Dendritic cell treated with granulocyte-macrophage colony-stimulating factor and Interleukin-4, amounts not matched to agents 40 ng/mL and 50 ng/mL, for 4 days (primary cell): ENCODE measurements around the gene ANKHD1.
"Not testable (repeated sequence)": the region's sequence is repeated elsewhere in the genome, so short reads cannot be mapped to it uniquely, and the experiment has no call there.

Source experiments
- H3K27ac Mint-ChIP-seq: one replicate; pipeline ENCODE4 v1.8.0; 2022; ENCODE audit warnings: mild to moderate bottlenecking, mixed read lengths
- H3K27me3 Mint-ChIP-seq: one replicate; pipeline ENCODE4 v1.8.0; 2022; ENCODE audit warnings: mild to moderate bottlenecking, mixed read lengths
- H3K36me3 Mint-ChIP-seq: one replicate; pipeline ENCODE4 v1.8.0; 2022; ENCODE audit warnings: low read depth, mixed read lengths
- H3K4me1 Mint-ChIP-seq: one replicate; pipeline ENCODE4 v1.8.0; 2022; ENCODE audit warnings: low read depth, mixed read lengths
- H3K4me3 Mint-ChIP-seq: one replicate; pipeline ENCODE4 v1.8.0; 2022; ENCODE audit warnings: mild to moderate bottlenecking, moderate library complexity, mixed read lengths
- H3K9me3 Mint-ChIP-seq: one replicate; pipeline ENCODE4 v1.8.0; 2022; ENCODE audit warnings: mixed read lengths
- intact Hi-C: fragments of 100-400 bp; cut with micrococcal nuclease; formaldehyde crosslinking; loops from one replicate; pipeline ENCODE4 v1.15.0; 2022

ANKHD1 gene

GRCh38 chr5:140570488-140570887, 168.9 kb downstream of the ANKHD1 start:
- Mint-ChIP-seq H3K4me3 (no peak overlapping the region), H3K9me3 (no peaks in the 10 kb centered on the region), H3K36me3 (peaks cover 47% of the 10 kb centered on the region), H3K4me1 (peaks cover 65% of the 10 kb centered on the region), H3K27ac (peak overlapping the region; percentile 84), H3K27me3 (no peaks in the 10 kb centered on the region)
- intact Hi-C loops: no loop called here

- H3K27ac Mint-ChIP-seq: peak overlapping the region; percentile 28
- H3K36me3 Mint-ChIP-seq: peaks cover 42% of the 10 kb centered on the region
- H3K9me3 Mint-ChIP-seq: no peaks in the 10 kb centered on the region
- peaks cover 65% of the 10 kb centered on the region for H3K4me1 Mint-ChIP-seq
- no peak overlapping the region for H3K4me3 Mint-ChIP-seq
- no peaks in the 10 kb centered on the region for H3K27me3 Mint-ChIP-seq
- intact Hi-C loops: no loop called here
Measured at GRCh38 chr5:140571105-140571504, 169.5 kb downstream of the ANKHD1 start.

GRCh38 chr5:140573683-140574082, 172.1 kb downstream of the ANKHD1 start:
- no peaks in the 10 kb centered on the region for H3K27me3 Mint-ChIP-seq
- no peaks in the 10 kb centered on the region for H3K9me3 Mint-ChIP-seq
- peaks cover 16% of the 10 kb centered on the region for H3K36me3 Mint-ChIP-seq
- no peak overlapping the region for H3K4me3 Mint-ChIP-seq
- peak overlapping the region; percentile 37 for H3K27ac Mint-ChIP-seq
- intact Hi-C loops: no loop called here
- peaks cover 50% of the 10 kb centered on the region for H3K4me1 Mint-ChIP-seq

- Mint-ChIP-seq H3K27ac (peak overlapping the region; percentile 37), H3K27me3 (no peaks in the 10 kb centered on the region), H3K4me1 (peaks cover 45% of the 10 kb centered on the region), H3K4me3 (no peak overlapping the region), H3K9me3 (no peaks in the 10 kb centered on the region), H3K36me3 (peaks cover 14% of the 10 kb centered on the region)
- intact Hi-C loops: no loop called here
Measured at GRCh38 chr5:140574165-140574564, 172.5 kb downstream of the ANKHD1 start.

GRCh38 chr5:140575309-140575708, 173.7 kb downstream of the ANKHD1 start:
- Mint-ChIP-seq H3K27ac (peak overlapping the region; percentile 63), H3K27me3 (no peaks in the 10 kb centered on the region), H3K36me3 (peaks cover 11% of the 10 kb centered on the region), H3K9me3 (no peaks in the 10 kb centered on the region), H3K4me3 (no peak overlapping the region), H3K4me1 (peaks cover 38% of the 10 kb centered on the region)
- intact Hi-C loops: loop anchor here (1.0 to 5.0 kb wide), 2 partner anchors 37 to 60 kb away; no protein-coding TSS in a partner anchor

GRCh38 chr5:140576776-140577201, 175.2 kb downstream of the ANKHD1 start:
- peaks cover 47% of the 10 kb centered on the region for H3K4me1 Mint-ChIP-seq
- no peak overlapping the region for H3K4me3 Mint-ChIP-seq
- no peaks in the 10 kb centered on the region for H3K27me3 Mint-ChIP-seq
- no peaks in the 10 kb centered on the region for H3K9me3 Mint-ChIP-seq
- no peaks in the 10 kb centered on the region for H3K36me3 Mint-ChIP-seq
- intact Hi-C loops: loop anchor here (5.0 kb wide), 1 partner anchor 36 kb away; no protein-coding TSS in a partner anchor
- H3K27ac Mint-ChIP-seq: peak overlapping the region; percentile 88

DNA sequence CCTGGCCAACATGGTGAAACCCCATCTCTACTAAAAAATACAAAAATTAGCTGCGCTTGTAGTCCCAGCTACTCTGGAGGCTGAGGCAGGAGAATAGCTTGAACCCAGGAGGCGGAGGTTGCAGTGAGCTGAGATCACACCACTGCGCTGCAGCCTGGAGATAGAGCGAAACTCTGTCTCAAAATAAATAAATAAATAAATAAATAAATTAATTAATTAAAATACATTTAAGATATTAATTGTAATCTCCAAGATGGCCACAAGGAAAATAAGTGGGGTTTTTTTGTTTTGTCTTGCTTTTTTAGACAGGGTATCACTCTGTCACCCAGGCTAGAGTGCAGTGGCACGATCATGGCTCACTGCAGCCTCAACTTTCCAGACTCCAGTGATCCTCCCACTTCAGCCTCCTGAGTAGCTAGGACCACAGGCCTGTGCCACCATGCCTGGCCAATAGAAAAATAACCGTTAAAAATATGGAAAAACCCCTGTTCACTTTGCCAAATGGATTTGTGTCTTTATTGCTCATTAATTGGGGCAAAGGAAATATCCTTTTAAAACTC, 177.6 kb downstream of the ANKHD1 start:
- not testable (repeated sequence) for H3K27ac Mint-ChIP-seq, H3K4me3 Mint-ChIP-seq, H3K27me3 Mint-ChIP-seq, H3K9me3 Mint-ChIP-seq, H3K36me3 Mint-ChIP-seq
- peaks cover 48% of the 10 kb centered on the region for H3K4me1 Mint-ChIP-seq
- intact Hi-C loops: loop anchor here (5.0 kb wide), 1 partner anchor 33 kb away; no protein-coding TSS in a partner anchor

DNA sequence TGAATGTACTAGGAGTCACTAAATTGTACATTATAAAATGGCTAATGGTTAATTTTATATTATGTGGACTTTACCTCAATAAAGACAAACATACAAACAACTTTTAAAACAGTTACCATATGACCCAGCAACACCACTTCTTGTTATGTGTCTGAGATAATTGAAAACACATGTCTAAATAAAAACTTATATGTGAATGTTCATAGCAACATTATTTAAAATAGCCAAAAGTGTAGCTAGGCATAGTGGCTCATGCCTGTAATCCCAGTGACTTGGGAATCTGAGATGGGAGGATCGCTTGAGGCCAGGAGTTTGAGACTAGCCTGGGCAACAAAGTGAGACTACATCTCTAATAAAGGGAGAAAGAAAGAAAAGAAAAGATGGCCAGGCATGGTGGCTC, 185.9 kb downstream of the ANKHD1 start:
- no peaks in the 10 kb centered on the region for H3K27me3 Mint-ChIP-seq
- intact Hi-C loops: no loop called here
- H3K9me3 Mint-ChIP-seq: peaks cover 16% of the 10 kb centered on the region
- peaks cover 54% of the 10 kb centered on the region for H3K4me1 Mint-ChIP-seq
- H3K27ac Mint-ChIP-seq: peak overlapping the region; percentile 74
- peaks cover 8% of the 10 kb centered on the region for H3K36me3 Mint-ChIP-seq
- no peak overlapping the region for H3K4me3 Mint-ChIP-seq

DNA sequence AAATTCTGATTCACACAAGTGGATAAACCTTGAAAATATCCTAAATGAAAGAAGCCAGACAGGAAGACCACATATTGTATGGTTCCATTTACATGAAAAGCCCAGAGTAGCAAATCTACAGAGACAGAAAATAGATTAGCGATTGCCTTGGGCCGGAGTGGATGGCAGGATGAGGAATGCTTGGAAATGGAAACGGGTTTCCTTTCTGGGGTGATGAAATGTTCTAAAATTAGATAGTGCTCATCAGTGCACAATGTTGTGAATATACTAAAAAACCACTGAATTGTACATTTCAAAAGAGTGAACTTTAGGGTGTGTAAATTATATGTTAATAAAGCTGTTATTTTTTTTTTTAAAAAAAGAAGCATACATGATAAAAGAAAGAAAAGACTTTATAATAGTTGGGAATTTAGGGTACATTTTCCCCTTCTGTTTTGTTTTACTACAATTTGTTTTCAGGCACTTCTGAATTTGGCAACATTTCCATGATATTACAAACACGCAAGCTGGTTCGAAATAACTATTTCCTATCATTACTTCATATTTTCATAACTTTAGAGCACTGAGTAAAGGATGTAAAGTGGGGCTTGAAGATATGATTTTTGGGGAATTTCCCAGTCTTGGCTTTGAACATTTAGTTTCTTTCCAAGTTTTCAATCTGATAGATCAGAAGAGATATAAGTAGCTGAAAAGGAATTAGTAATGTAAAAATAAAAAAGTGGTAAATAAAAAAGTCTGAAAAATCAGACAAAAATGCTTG, 186.9 kb downstream of the ANKHD1 start:
- Mint-ChIP-seq H3K36me3 (peaks cover 1% of the 10 kb centered on the region), H3K4me1 (peaks cover 55% of the 10 kb centered on the region)

More for the DNA sequence above, 186.9 kb downstream of the ANKHD1 start:
- peaks cover 11% of the 10 kb centered on the region for H3K9me3 Mint-ChIP-seq
- intact Hi-C loops: no loop called here
- peak overlapping the region; percentile 87 for H3K27ac Mint-ChIP-seq
- H3K4me3 Mint-ChIP-seq: no peak overlapping the region
- no peaks in the 10 kb centered on the region for H3K27me3 Mint-ChIP-seq
